C1 segment of cervical spinal cord (tissue), 14 donors: ENCODE data around the gene MSTN.
A peak's percentile ranks its signal among the peaks of the same experiment; 100 is the strongest.
"Not testable (repeated sequence)": the region's sequence is repeated elsewhere in the genome, so short reads cannot be mapped to it uniquely, and the experiment has no call there.

ENCODE experiments used
- DNase-seq, 14 donors: peaks; one replicate each; lab custom pipeline; 2025; lab: John Stamatoyannopoulos, UW

Gene MSTN

DNA sequence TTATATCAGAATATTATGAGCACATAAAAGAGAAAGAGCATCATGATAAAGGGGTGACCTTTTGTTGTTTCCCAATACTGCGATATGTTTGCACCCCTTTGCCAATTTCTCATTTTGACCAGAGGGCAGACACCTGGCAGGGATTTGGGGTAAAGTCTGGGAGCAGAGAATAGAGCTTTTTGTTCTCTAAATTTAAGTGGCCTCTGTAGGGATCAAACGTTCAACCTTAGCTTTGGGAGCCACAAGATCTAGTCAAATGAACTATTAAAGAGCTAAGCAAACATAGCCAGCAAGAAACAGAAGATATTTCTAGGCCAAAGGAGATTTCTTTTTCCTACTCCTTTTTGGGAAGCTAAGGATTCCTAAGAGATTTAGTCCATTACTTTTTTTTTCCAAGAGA, 1.1 kb upstream of the MSTN start:
- DNase-seq, result no peak

DNA sequence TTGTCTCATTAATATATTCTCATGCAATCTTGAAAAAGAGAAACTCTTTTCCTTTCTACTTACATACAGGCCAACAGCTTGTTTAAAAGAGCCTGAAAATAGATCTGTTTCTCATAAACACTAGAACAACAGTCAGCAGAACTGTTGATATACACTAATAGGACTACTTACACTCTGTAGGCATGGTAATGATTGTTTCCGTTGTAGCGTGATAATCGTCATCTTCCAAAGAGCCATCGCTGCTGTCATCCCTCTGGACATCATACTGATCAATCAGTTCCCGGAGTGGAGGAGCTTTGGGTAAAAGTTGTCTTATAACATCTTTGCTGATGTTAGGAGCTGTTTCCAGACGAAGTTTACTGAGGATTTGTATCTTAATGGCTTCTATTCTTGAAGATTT, 476 bp downstream of the MSTN start:
- DNase-seq, result no peak

- no peak for DNase-seq
Measured at GRCh38 chr2:190060626-190061025, 1.9 kb downstream of the MSTN start.

DNA sequence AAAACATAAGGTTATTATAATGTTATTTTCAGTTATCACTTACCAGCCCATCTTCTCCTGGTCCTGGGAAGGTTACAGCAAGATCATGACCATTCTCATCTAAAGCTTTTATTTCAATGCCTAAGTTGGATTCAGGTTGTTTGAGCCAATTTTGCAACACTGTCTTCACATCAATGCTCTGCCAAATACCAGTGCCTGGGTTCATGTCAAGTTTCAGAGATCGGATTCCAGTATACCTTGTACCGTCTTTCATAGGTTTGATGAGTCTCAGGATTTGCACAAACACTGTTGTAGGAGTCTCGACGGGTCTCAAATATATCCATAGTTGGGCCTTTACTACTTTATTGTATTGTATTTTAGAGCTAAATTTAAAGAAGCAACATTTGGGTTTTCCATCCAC, 2.5 kb downstream of the MSTN start:
- DNase-seq, result no peak

- DNase-seq, result no peak
Measured at GRCh38 chr2:190053426-190053825, 9.1 kb downstream of the MSTN start.

DNA sequence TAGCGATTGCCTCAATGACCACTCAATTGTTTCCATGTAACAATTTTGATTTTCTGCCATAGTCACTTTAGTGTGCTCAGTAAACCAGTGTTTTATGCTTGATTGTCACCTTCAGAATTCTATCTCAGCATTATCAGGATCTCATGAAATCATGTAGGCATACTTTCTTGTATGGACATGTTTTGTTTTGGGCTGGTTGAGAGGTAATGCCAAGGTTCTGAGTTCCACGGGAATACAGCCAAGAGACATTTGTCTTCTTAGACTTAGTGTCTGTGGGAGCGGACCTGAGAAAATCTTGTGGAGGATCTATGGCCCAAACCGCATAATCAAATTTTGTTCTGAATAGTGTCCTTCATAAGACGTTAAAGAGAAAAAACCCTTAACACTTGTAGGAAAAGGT, 10.2 kb downstream of the MSTN start:
- DNase-seq, result no peak

DNA sequence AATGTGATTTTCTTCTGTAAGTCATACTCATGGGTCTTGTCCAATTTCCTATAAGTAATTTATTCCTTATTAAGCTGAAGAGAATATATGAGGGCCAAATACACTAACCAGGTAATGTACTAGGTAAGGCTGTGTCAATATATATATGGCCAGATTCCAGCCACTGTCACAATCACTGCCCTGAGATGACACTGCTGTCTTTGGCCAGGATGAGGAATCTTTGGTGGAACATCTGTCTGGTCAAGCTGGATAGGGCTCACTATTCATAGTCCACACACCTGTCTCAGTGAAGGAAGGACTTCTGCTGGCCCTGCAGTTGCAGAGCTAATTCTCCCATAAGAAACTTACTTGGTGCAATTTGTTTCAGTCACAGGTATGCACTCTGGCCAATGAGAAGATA, 11.3 kb downstream of the MSTN start:
- no peak for DNase-seq

GRCh38 chr2:190050001-190050400, 12.5 kb downstream of the MSTN start:
- no peak for DNase-seq

DNA sequence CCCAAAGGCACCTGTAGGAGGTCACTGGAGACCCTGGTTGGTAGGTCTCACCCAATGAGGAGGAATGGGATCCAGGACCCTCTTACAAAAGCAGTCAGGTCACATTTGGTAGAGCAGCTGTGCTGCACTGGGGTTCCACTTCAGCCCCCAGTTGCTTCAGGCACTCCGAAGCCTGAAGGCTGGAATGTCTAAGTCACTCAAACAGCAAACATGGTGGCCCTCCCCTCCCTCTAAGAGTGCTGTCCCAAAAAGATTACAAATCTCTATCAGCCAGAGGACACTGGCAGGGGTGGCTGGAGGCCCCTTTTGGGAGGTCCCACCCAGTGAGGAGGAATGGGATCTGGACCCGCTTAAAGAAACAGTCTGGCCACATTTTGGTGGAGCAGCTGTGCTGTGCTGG, 17.7 kb downstream of the MSTN start:
- no peak for DNase-seq

DNA sequence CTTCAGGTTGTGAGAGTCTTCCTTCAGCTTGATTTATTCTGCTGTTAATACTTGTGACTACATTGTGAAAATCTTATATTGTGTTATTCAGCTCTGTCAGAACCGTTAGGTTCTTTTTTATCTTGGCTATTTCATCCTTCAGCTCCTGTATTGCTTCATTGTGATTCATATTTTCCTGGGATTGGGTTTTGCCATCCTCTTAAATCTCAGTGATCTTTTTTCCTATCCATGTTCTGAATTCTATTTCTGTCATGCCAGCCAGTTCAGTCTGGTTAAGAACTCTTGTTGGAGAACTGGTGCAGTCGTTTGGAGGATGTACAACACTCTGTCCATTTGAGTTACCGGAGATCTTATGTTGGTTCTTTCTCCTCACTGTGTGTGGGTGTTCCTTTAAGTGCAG, 19.1 kb downstream of the MSTN start:
- DNase-seq, result no peak

DNA sequence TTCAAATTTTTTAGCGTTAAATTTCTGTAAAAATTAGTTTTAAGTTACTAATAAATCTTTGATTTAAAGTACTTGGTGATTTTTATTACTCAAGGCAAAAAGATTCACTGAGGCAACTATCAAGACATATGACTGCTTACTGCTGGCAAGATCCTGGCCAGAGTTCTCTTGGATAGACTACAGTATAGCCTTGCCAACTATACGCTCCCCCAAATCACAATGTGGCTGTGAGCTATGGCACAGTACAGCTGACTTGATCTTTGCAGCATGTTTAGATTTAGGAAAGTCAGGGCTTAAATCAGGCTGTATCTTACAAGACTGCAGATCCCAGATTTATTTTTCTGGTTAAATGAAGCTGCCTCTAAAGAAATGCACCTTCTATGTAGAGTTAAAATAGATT, 26.5 kb downstream of the MSTN start:
- DNase-seq, result no peak

- not testable (repeated sequence) for DNase-seq
Measured at GRCh38 chr2:190034417-190034816, 28.1 kb downstream of the MSTN start.

- DNase-seq, result no peak
Measured at GRCh38 chr2:190031969-190032618, 30.4 kb downstream of the MSTN start.

- peak in 1 of 14 donors; percentile 4 for DNase-seq
Measured at GRCh38 chr2:190023860-190024259, 38.7 kb downstream of the MSTN start.

DNA sequence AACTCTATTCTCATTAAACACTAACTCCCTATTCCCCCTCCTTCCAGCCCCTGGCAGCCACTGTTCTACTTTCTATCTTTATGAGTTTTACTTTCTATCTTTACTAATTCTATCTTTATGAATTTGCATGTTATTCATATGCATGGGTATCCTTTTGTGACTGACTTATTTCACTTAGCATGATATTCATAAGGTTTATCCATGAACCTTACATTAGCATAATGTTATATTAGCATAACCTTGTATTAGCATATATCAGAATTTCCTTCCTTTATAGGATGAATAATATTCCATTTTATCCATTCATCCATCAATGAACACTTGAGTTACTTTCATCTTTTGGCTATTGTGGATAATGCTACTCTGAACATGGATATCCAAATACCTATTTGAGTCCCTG, 41.8 kb downstream of the MSTN start:
- DNase-seq, result no peak

GRCh38 chr2:190017837-190018236, 44.7 kb downstream of the MSTN start:
- DNase-seq, result no peak

GRCh38 chr2:190015969-190016368, 46.6 kb downstream of the MSTN start:
- DNase-seq, result not testable (repeated sequence)
